Muscle layer of colon (tissue), 2 donors: ENCODE results near the gene UNC5B.

Experiments used
- H3K27ac ChIP-seq: one replicate; pipeline ENCODE4 v1.7.0; 2013; ENCODE audit warnings: low read depth, mild to moderate bottlenecking, low read length, moderate library complexity
- H3K27me3 ChIP-seq, 2 donors: one replicate each; pipeline ENCODE4 v1.7.0; 2013; ENCODE audit warnings: low read length in 2 of 2, mild to moderate bottlenecking in 2 of 2; ENCODE audit not compliant: insufficient read depth in 2 of 2, control insufficient read depth in 1 of 2
- H3K36me3 ChIP-seq: one replicate; pipeline ENCODE4 v1.7.0; 2013; ENCODE audit warnings: mild to moderate bottlenecking, low read length; ENCODE audit not compliant: insufficient read depth
- H3K4me1 ChIP-seq: one replicate; pipeline ENCODE4 v1.7.0; 2013; ENCODE audit warnings: mild to moderate bottlenecking, low read length; ENCODE audit not compliant: insufficient read depth
- H3K4me3 ChIP-seq, 2 donors: one replicate each; pipeline ENCODE4 v1.7.0; 2013; ENCODE audit warnings: low read length in 2 of 2, low read depth in 1 of 2, mild to moderate bottlenecking in 1 of 2, moderate library complexity in 1 of 2
- H3K9ac ChIP-seq: one replicate; pipeline ENCODE4 v1.7.0; 2013; ENCODE audit warnings: low read length
- H3K9me3 ChIP-seq: one replicate; pipeline ENCODE4 v1.7.0; 2013; ENCODE audit warnings: mild to moderate bottlenecking, low read length
- donor health status: abdominal sarcoma.
- donor health status: Adenocarcinoma of cecum.

UNC5B gene

GRCh38 chr10:71342573-71343391 is 130.4 kb downstream of the UNC5B start:
- H3K27ac ChIP-seq, result no peak overlapping the region
- H3K36me3 ChIP-seq, result peaks cover 7% of the 10 kb centered on the region
- H3K9ac ChIP-seq, result no peak overlapping the region
- H3K27me3 ChIP-seq, result no peaks in the 10 kb centered on the region
- H3K4me3 ChIP-seq, result no peak overlapping the region
- no peaks in the 10 kb centered on the region for H3K4me1 ChIP-seq
- no peaks in the 10 kb centered on the region for H3K9me3 ChIP-seq

GRCh38 chr10:71343392-71343773 is 131.0 kb downstream of the UNC5B start:
- Histone ChIP-seq H3K27ac (no peak overlapping the region), H3K4me1 (no peaks in the 10 kb centered on the region), H3K9ac (no peak overlapping the region), H3K27me3 (no peaks in the 10 kb centered on the region), H3K36me3 (peaks cover 7% of the 10 kb centered on the region), H3K9me3 (no peaks in the 10 kb centered on the region), H3K4me3 (no peak overlapping the region)

GRCh38 chr10:71344154-71344925 is 132.0 kb downstream of the UNC5B start:
- Histone ChIP-seq H3K4me1 (no peaks in the 10 kb centered on the region), H3K9me3 (no peaks in the 10 kb centered on the region), H3K4me3 (no peak overlapping the region), H3K27me3 (no peaks in the 10 kb centered on the region), H3K9ac (no peak overlapping the region), H3K27ac (no peak overlapping the region), H3K36me3 (no peaks in the 10 kb centered on the region)

- Histone ChIP-seq H3K4me3 (no peak overlapping the region), H3K4me1 (no peaks in the 10 kb centered on the region), H3K36me3 (no peaks in the 10 kb centered on the region), H3K9ac (no peak overlapping the region), H3K27ac (no peak overlapping the region), H3K27me3 (no peaks in the 10 kb centered on the region), H3K9me3 (no peaks in the 10 kb centered on the region)
These were observed 132.7 kb downstream of the UNC5B start for GRCh38 chr10:71344993-71345480.

- H3K4me3 ChIP-seq, result no peak overlapping the region
- no peaks in the 10 kb centered on the region for H3K36me3 ChIP-seq
- H3K27me3 ChIP-seq, result no peaks in the 10 kb centered on the region
- no peaks in the 10 kb centered on the region for H3K4me1 ChIP-seq
- no peaks in the 10 kb centered on the region for H3K9me3 ChIP-seq
- no peak overlapping the region for H3K27ac ChIP-seq
- no peak overlapping the region for H3K9ac ChIP-seq
These were observed 133.3 kb downstream of the UNC5B start for GRCh38 chr10:71345694-71346093.

- H3K9ac ChIP-seq, result no peak overlapping the region
- no peak overlapping the region for H3K4me3 ChIP-seq
- H3K4me1 ChIP-seq, result no peaks in the 10 kb centered on the region
- no peak overlapping the region for H3K27ac ChIP-seq
- no peaks in the 10 kb centered on the region for H3K36me3 ChIP-seq
- no peaks in the 10 kb centered on the region for H3K27me3 ChIP-seq
- no peaks in the 10 kb centered on the region for H3K9me3 ChIP-seq
These were observed 134.4 kb downstream of the UNC5B start for GRCh38 chr10:71346731-71347130.

- peaks cover 5% of the 10 kb centered on the region for H3K36me3 ChIP-seq
- no peak overlapping the region for H3K27ac ChIP-seq
- H3K9me3 ChIP-seq, result no peaks in the 10 kb centered on the region
- no peak overlapping the region for H3K4me3 ChIP-seq
- no peak overlapping the region for H3K9ac ChIP-seq
- no peaks in the 10 kb centered on the region for H3K4me1 ChIP-seq
- no peaks in the 10 kb centered on the region for H3K27me3 ChIP-seq
These were observed 135.4 kb downstream of the UNC5B start for GRCh38 chr10:71347587-71348395.

GRCh38 chr10:71348850-71349249 is 136.5 kb downstream of the UNC5B start:
- Histone ChIP-seq H3K4me1 (no peaks in the 10 kb centered on the region), H3K9ac (no peak overlapping the region), H3K9me3 (no peaks in the 10 kb centered on the region), H3K36me3 (peaks cover 14% of the 10 kb centered on the region), H3K27me3 (no peaks in the 10 kb centered on the region), H3K27ac (no peak overlapping the region), H3K4me3 (no peak overlapping the region)

- H3K27ac ChIP-seq, result no peak overlapping the region
- no peaks in the 10 kb centered on the region for H3K27me3 ChIP-seq
- no peaks in the 10 kb centered on the region for H3K4me1 ChIP-seq
- no peak overlapping the region for H3K9ac ChIP-seq
- H3K9me3 ChIP-seq, result no peaks in the 10 kb centered on the region
- H3K36me3 ChIP-seq, result peaks cover 19% of the 10 kb centered on the region
- H3K4me3 ChIP-seq, result no peak overlapping the region
These were observed 137.0 kb downstream of the UNC5B start for GRCh38 chr10:71349406-71349805.

GRCh38 chr10:71351087-71351486 is 138.7 kb downstream of the UNC5B start:
- no peaks in the 10 kb centered on the region for H3K27me3 ChIP-seq
- H3K9ac ChIP-seq, result no peak overlapping the region
- H3K36me3 ChIP-seq, result peaks cover 23% of the 10 kb centered on the region
- no peaks in the 10 kb centered on the region for H3K9me3 ChIP-seq
- H3K4me1 ChIP-seq, result no peaks in the 10 kb centered on the region
- H3K27ac ChIP-seq, result no peak overlapping the region
- H3K4me3 ChIP-seq, result no peak overlapping the region

- Histone ChIP-seq H3K36me3 (peaks cover 23% of the 10 kb centered on the region), H3K4me3 (no peak overlapping the region), H3K9ac (no peak overlapping the region), H3K27me3 (no peaks in the 10 kb centered on the region), H3K9me3 (no peaks in the 10 kb centered on the region), H3K27ac (no peak overlapping the region), H3K4me1 (no peaks in the 10 kb centered on the region)
These were observed 139.4 kb downstream of the UNC5B start for GRCh38 chr10:71351628-71352319.
